Measurements from ENCODE around the gene VANGL1. TPM values are rescaled to one million over a fixed set of nuclear protein-coding genes. Genes with fewer than 3 reads are reported as not detected.

VANGL1 gene
- total and polyA plus RNA-seq, 2 of the 13 experiments (the other 11 are each of a cell fraction or from before 2014, with no cell fraction given): 5.3 to 9.4 TPM

GRCh38 chr1:115669886-115670285 is 28.1 kb downstream of the VANGL1 start (continued):
- no peak for TF ChIP-seq ZNF720 (CRISPR knock-in tag; IDR thresholded peaks at IDR 0.05)
- no peak for TF ChIP-seq FOXK2 (IDR thresholded peaks at IDR 0.05)
- TF ChIP-seq HMG20B (CRISPR knock-in tag; conservative IDR thresholded peaks at IDR 0.05): no peak
- TF ChIP-seq, protein P1, sequence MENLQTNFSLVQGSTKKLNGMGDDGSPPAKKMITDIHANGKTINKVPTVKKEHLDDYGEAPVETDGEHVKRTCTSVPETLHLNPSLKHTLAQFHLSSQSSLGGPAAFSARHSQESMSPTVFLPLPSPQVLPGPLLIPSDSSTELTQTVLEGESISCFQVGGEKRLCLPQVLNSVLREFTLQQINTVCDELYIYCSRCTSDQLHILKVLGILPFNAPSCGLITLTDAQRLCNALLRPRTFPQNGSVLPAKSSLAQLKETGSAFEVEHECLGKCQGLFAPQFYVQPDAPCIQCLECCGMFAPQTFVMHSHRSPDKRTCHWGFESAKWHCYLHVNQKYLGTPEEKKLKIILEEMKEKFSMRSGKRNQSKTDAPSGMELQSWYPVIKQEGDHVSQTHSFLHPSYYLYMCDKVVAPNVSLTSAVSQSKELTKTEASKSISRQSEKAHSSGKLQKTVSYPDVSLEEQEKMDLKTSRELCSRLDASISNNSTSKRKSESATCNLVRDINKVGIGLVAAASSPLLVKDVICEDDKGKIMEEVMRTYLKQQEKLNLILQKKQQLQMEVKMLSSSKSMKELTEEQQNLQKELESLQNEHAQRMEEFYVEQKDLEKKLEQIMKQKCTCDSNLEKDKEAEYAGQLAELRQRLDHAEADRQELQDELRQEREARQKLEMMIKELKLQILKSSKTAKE (CRISPR knock-in tag; IDR thresholded peaks at IDR 0.05; ENCODE audit: borderline replicate concordance): no peak
- no peak for TF ChIP-seq ZNF652 (CRISPR knock-in tag; IDR thresholded peaks at IDR 0.05; ENCODE audit: borderline replicate concordance, low read depth)
- TF ChIP-seq SIN3A (IDR thresholded peaks at IDR 0.05; ENCODE audit: borderline replicate concordance, low read depth, low read length): no peak
- no peak for TF ChIP-seq ZNF710 (CRISPR knock-in tag; IDR thresholded peaks at IDR 0.05; ENCODE audit: borderline replicate concordance)
- TF ChIP-seq POLR2AphosphoS2 (IDR thresholded peaks at IDR 0.05; ENCODE audit: low read depth, low read length): no peak
- TF ChIP-seq RBM22 (optimal IDR thresholded peaks at IDR 0.05; ENCODE audit: low read length): no peak
- TF ChIP-seq HOXA3 (CRISPR knock-in tag; IDR thresholded peaks at IDR 0.05): no peak
